MM.1S (cell line): ENCODE measurements around the gene PRKAG2.

Experiments
- DNase-seq: peaks from one replicate; pipeline ENCODE4 v3.0.0-alpha.2; 2015
- H2AFZ ChIP-seq: fragments of 300-600 bp; sonication (generic); 2 replicates; pipeline ENCODE4 v1.6.0; 2016; ENCODE audit warnings: antibody characterized with exemption, low read length
- H3F3A ChIP-seq: fragments of 300-600 bp; sonication (generic); 2 replicates; pipeline ENCODE4 v1.6.1; 2016; ENCODE audit warnings: mild to moderate bottlenecking, antibody characterized with exemption, low read length, moderate library complexity, mixed read lengths; ENCODE audit not compliant: insufficient read depth
- H3K27ac ChIP-seq: fragments of 300-600 bp; sonication (generic); 2 replicates; pipeline ENCODE4 v1.5.1; 2016; ENCODE audit warnings: mild to moderate bottlenecking, low read length
- H3K27me3 ChIP-seq: fragments of 300-600 bp; sonication (generic); replicated peaks from 2 replicates; pipeline ENCODE4 v1.6.0; 2016; ENCODE audit warnings: low read length; ENCODE audit not compliant: insufficient read depth
- H3K36me3 ChIP-seq: fragments of 300-600 bp; sonication (generic); replicated peaks from 2 replicates; pipeline ENCODE4 v1.6.1; 2016; ENCODE audit warnings: mild to moderate bottlenecking, low read length, mixed read lengths; ENCODE audit not compliant: insufficient read depth
- H3K4me1 ChIP-seq: fragments of 300-600 bp; sonication (generic); 2 replicates; pipeline ENCODE4 v1.6.1; 2016; ENCODE audit warnings: low read length, mixed read lengths
- H3K4me2 ChIP-seq: fragments of 300-600 bp; sonication (generic); 2 replicates; pipeline ENCODE4 v1.6.0; 2016; ENCODE audit warnings: low read depth, low read length
- H3K4me3 ChIP-seq: fragments of 300-600 bp; sonication (generic); 2 replicates; pipeline ENCODE4 v1.5.1; 2016; ENCODE audit warnings: low read length, mixed read lengths
- H3K79me2 ChIP-seq: fragments of 300-600 bp; sonication (generic); 2 replicates; pipeline ENCODE4 v1.6.1; 2016; ENCODE audit warnings: mixed run types, low read length, mixed read lengths
- H3K9ac ChIP-seq: fragments of 300-600 bp; sonication (generic); 2 replicates; pipeline ENCODE4 v1.6.1; 2016; ENCODE audit warnings: low read length, mixed read lengths
- H3K9me2 ChIP-seq: fragments of 300-600 bp; sonication (generic); replicated peaks from 2 replicates; pipeline ENCODE4 v1.6.1; 2016; ENCODE audit warnings: mild to moderate bottlenecking, low read length, mixed read lengths; ENCODE audit not compliant: insufficient read depth
- H3K9me3 ChIP-seq: fragments of 300-600 bp; sonication (generic); replicated peaks from 2 replicates; pipeline ENCODE4 v1.6.1; 2016; ENCODE audit warnings: mild to moderate bottlenecking, low read length, mixed read lengths; ENCODE audit not compliant: insufficient read depth
- H4K20me1 ChIP-seq: fragments of 300-600 bp; sonication (generic); 2 replicates; pipeline ENCODE4 v1.6.1; 2016; ENCODE audit warnings: mild to moderate bottlenecking, low read length, moderate library complexity, mixed read lengths; ENCODE audit not compliant: insufficient read depth
- CTCF ChIP-seq: fragments of 300-600 bp; sonication (generic); IDR thresholded peaks from 2 replicates; pipeline ENCODE4 v1.5.1; 2016; ENCODE audit warnings: antibody characterized with exemption, low read length, mixed read lengths
- EZH2 ChIP-seq: fragments of 300-600 bp; sonication (generic); optimal IDR thresholded peaks from 2 replicates; pipeline ENCODE3; 2017; ENCODE audit warnings: low read depth, mild to moderate bottlenecking, antibody characterized with exemption, low read length, mixed read lengths
- EZH2phosphoT487 ChIP-seq: fragments of 300-600 bp; sonication (generic); IDR thresholded peaks from 2 replicates; pipeline ENCODE4 v1.6.1; 2018; ENCODE audit warnings: antibody characterized with exemption, low read length

PRKAG2 gene

GRCh38 chr7:151659219-151659618 lies 217.7 kb downstream of the PRKAG2 start:
- Histone ChIP-seq H3K27me3 (no peaks in the 10 kb centered on the region), H3F3A (no peaks in the 10 kb centered on the region), H3K79me2 (no peaks in the 10 kb centered on the region), H3K4me2 (no peak overlapping the region), H3K4me3 (no peak overlapping the region), H4K20me1 (no peaks in the 10 kb centered on the region), H3K36me3 (no peaks in the 10 kb centered on the region), H2AFZ (no peak overlapping the region), H3K9me2 (no peaks in the 10 kb centered on the region), H3K27ac (no peak overlapping the region), H3K4me1 (no peaks in the 10 kb centered on the region), H3K9ac (no peak overlapping the region), H3K9me3 (no peaks in the 10 kb centered on the region)
- TF ChIP-seq CTCF (no peak), EZH2 (no peak), EZH2phosphoT487 (no peak)
- no peak for DNase-seq

- no peaks in the 10 kb centered on the region for H3K79me2 ChIP-seq
- no peak overlapping the region for H3K4me2 ChIP-seq
- no peaks in the 10 kb centered on the region for H3K36me3 ChIP-seq
- no peaks in the 10 kb centered on the region for H3F3A ChIP-seq
- no peaks in the 10 kb centered on the region for H4K20me1 ChIP-seq
- H2AFZ ChIP-seq = no peak overlapping the region
- no peak for DNase-seq
- no peak overlapping the region for H3K27ac ChIP-seq
- H3K9me3 ChIP-seq = no peaks in the 10 kb centered on the region
- no peak overlapping the region for H3K9ac ChIP-seq
- TF ChIP-seq CTCF = no peak
- no peak for TF ChIP-seq EZH2
- TF ChIP-seq EZH2phosphoT487 = no peak
- H3K9me2 ChIP-seq = no peaks in the 10 kb centered on the region
- no peaks in the 10 kb centered on the region for H3K4me1 ChIP-seq
- H3K27me3 ChIP-seq = no peaks in the 10 kb centered on the region
- H3K4me3 ChIP-seq = no peak overlapping the region
These were observed 218.1 kb downstream of the PRKAG2 start for GRCh38 chr7:151658778-151659177.

GRCh38 chr7:151657173-151657572 lies 219.7 kb downstream of the PRKAG2 start:
- Histone ChIP-seq H3K4me2 (no peak overlapping the region), H3K27me3 (no peaks in the 10 kb centered on the region), H3K4me3 (no peak overlapping the region), H2AFZ (no peak overlapping the region), H3K9me2 (no peaks in the 10 kb centered on the region), H4K20me1 (no peaks in the 10 kb centered on the region), H3K4me1 (no peaks in the 10 kb centered on the region), H3K36me3 (no peaks in the 10 kb centered on the region), H3K27ac (no peak overlapping the region), H3F3A (no peaks in the 10 kb centered on the region), H3K9ac (no peak overlapping the region), H3K79me2 (no peaks in the 10 kb centered on the region), H3K9me3 (no peaks in the 10 kb centered on the region)
- TF ChIP-seq EZH2 (no peak), CTCF (no peak), EZH2phosphoT487 (no peak)
- DNase-seq = no peak
